ENCODE results near the gene ZNF593.

ZNF593 gene

DNA sequence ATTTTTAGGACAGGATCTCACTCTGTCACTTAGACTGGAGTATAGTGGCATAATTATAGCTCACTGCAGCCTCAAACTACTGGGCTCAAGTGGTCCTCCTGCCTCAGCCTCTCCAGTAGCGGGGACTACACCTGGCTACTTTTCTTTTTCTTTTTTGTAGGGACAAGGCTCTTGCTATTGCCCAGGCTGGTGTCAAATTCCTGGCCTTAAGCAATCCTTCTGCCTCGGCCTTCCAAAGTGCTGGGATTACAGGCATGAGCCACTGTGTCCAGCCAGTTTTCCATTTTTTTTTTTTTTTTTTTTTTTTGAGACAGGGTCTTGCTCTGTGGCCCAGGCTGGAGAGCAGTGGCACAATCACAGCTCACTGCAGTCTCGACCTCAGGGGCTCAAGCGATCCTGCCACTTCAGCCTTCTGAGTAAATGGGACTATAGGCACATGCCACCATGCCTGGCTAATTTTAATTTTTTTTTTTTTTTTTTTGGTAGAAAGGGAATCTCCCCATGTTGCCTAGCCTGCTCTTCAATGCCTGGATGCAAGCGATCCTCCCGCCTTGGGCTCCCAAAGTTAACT lies 43.7 kb downstream of the ZNF593 start:
- DNase-seq, result no peak

DNA sequence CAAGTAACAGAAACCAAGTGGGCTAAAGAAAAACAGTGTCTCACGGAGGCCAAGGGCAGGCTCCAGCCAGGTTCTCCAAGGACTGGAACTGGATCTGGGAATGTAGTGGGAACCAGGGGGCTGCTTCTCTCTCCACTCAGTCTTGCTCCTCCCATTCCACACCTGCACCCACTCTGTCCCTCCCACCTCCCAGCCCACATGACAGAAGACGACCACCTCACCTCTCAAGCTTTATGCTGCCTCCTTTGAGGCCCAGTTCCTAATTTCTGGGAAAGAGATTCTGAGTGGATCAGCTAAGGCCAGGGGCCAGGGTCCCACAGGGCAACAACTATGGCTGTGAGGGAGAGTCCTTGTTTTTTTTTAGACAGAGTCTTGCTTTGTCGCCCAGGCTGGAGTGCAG lies 45.5 kb downstream of the ZNF593 start:
- DNase-seq, result no peak

DNA sequence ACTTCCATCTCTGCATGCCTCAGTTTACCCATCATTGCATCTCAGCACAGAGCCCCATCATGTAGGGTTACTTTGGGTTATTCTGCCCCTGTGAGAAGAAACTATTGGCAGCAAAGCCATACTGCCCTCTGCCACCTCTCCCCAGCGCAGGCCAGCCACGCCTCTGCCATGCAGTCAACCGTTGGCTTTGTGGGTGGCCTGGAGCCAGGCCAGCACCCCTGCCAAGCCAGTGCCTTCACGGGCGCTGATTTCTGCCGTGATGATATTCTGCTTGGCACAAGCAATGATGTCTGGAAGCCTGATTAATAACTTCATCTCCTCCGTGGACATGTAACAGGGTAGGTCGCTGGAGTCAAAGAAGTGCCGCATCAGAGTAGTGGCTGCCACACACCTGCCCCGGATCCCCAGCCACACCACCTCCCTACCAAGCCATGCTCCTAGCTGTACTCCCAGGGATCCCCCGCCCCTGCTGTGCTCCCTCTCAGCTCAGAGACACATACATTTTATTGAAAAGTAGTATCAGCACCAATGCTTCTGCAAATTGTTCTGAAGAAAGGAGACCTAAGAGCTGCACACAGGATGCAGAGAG lies 49.3 kb downstream of the ZNF593 start:
- no peak for DNase-seq

Data from NCI-H510A treated with DMSO at 0.1 percent for 48 hours (cell line).